ENCODE measurements around the gene KIF21B. TPM values are rescaled to one million over a fixed set of nuclear protein-coding genes. Genes with fewer than 3 reads are reported as not detected.
A peak's percentile ranks its signal among the peaks of the same experiment; 100 is the strongest.

Gene KIF21B
- total RNA-seq, 2 experiments from 2014 or later, result 45.5 to 46.3 TPM

- CTCF ChIA-PET, result interaction anchor here (1.2 to 9.3 kb wide), 4 partner anchors 14 to 68 kb away, joined by 5 to 161 read pairs (median 53); no protein-coding TSS in a partner anchor
- intact Hi-C loops (cut with micrococcal nuclease), result loop anchor here (10.0 kb wide), 1 partner anchor 235 kb away; no protein-coding TSS in a partner anchor
- no peak overlapping the region for H3K27ac Mint-ChIP-seq
- no peaks in the 10 kb centered on the region for H3K9me3 Mint-ChIP-seq
- no peaks in the 10 kb centered on the region for H3K27me3 Mint-ChIP-seq (ENCODE audit: low read depth)
- DNase-seq, result no peak
- H3K4me3 Mint-ChIP-seq, result no peak overlapping the region
- no peaks in the 10 kb centered on the region for H3K4me1 Mint-ChIP-seq (ENCODE audit: low read depth)
- no peaks in the 10 kb centered on the region for H3K36me3 Mint-ChIP-seq (ENCODE audit: low read depth)
Observed at GRCh38 chr1:201039876-201040275, 16.4 kb upstream of the KIF21B start.

GRCh38 chr1:201039418-201039817 is 15.9 kb upstream of the KIF21B start:
- CTCF ChIA-PET, result interaction anchor here (1.2 to 9.3 kb wide), 4 partner anchors 14 to 67 kb away, joined by 5 to 161 read pairs (median 53); no protein-coding TSS in a partner anchor
- DNase-seq, result no peak
- H3K9me3 Mint-ChIP-seq, result no peaks in the 10 kb centered on the region
- intact Hi-C loops (cut with micrococcal nuclease), result no loop called here
- no peaks in the 10 kb centered on the region for H3K36me3 Mint-ChIP-seq (ENCODE audit: low read depth)
- H3K27me3 Mint-ChIP-seq (ENCODE audit: low read depth), result no peaks in the 10 kb centered on the region
- no peaks in the 10 kb centered on the region for H3K4me1 Mint-ChIP-seq (ENCODE audit: low read depth)
- no peak overlapping the region for H3K4me3 Mint-ChIP-seq
- H3K27ac Mint-ChIP-seq, result no peak overlapping the region

GRCh38 chr1:201038186-201038876 is 14.8 kb upstream of the KIF21B start:
- Mint-ChIP-seq H3K27ac (no peak overlapping the region), H3K27me3 (ENCODE audit: low read depth) (no peaks in the 10 kb centered on the region), H3K4me3 (no peak overlapping the region), H3K36me3 (ENCODE audit: low read depth) (no peaks in the 10 kb centered on the region), H3K9me3 (no peaks in the 10 kb centered on the region), H3K4me1 (ENCODE audit: low read depth) (no peaks in the 10 kb centered on the region)
- DNase-seq, result no peak
- intact Hi-C loops (cut with micrococcal nuclease), result no loop called here
- CTCF ChIA-PET, result interaction anchor here (1.6 to 9.3 kb wide), 3 partner anchors 18 to 66 kb away, joined by 5 to 161 read pairs (median 98); no protein-coding TSS in a partner anchor

- DNase-seq, result no peak
- H3K27me3 Mint-ChIP-seq (ENCODE audit: low read depth), result no peaks in the 10 kb centered on the region
- H3K27ac Mint-ChIP-seq, result no peak overlapping the region
- H3K36me3 Mint-ChIP-seq (ENCODE audit: low read depth), result no peaks in the 10 kb centered on the region
- no peaks in the 10 kb centered on the region for H3K9me3 Mint-ChIP-seq
- H3K4me1 Mint-ChIP-seq (ENCODE audit: low read depth), result no peaks in the 10 kb centered on the region
- intact Hi-C loops (cut with micrococcal nuclease), result no loop called here
- CTCF ChIA-PET, result interaction anchor here (1.0 to 1.7 kb wide), 2 partner anchors 10 to 56 kb away, joined by 5 to 10 read pairs; no protein-coding TSS in a partner anchor
- no peak overlapping the region for H3K4me3 Mint-ChIP-seq
Observed at GRCh38 chr1:201036188-201036842, 12.8 kb upstream of the KIF21B start.

GRCh38 chr1:201034671-201035070 is 11.2 kb upstream of the KIF21B start:
- no peak overlapping the region for H3K4me3 Mint-ChIP-seq
- H3K27me3 Mint-ChIP-seq (ENCODE audit: low read depth), result no peaks in the 10 kb centered on the region
- intact Hi-C loops (cut with micrococcal nuclease), result no loop called here
- H3K9me3 Mint-ChIP-seq, result no peaks in the 10 kb centered on the region
- H3K36me3 Mint-ChIP-seq (ENCODE audit: low read depth), result no peaks in the 10 kb centered on the region
- H3K27ac Mint-ChIP-seq, result no peak overlapping the region
- CTCF ChIA-PET, result interaction anchor here (1.0 kb wide), 1 partner anchor 56 kb away, joined by 4 read pairs; no protein-coding TSS in a partner anchor
- DNase-seq, result no peak
- no peaks in the 10 kb centered on the region for H3K4me1 Mint-ChIP-seq (ENCODE audit: low read depth)

GRCh38 chr1:201032408-201032807 is 8.9 kb upstream of the KIF21B start:
- CTCF ChIA-PET, result no interaction called here

GRCh38 chr1:201028461-201028889 is 5.0 kb upstream of the KIF21B start:
- intact Hi-C loops (cut with micrococcal nuclease), result no loop called here
- CTCF ChIA-PET, result interaction anchor here (0.5 to 4.3 kb wide), 7 partner anchors 8 to 85 kb away, joined by 3 to 26 read pairs (median 4); no protein-coding TSS in a partner anchor

More at GRCh38 chr1:201032408-201032807, 8.9 kb upstream of the KIF21B start:
- H3K27ac Mint-ChIP-seq, result no peak overlapping the region
- H3K4me3 Mint-ChIP-seq, result no peak overlapping the region
- no peak for DNase-seq
- H3K9me3 Mint-ChIP-seq, result no peaks in the 10 kb centered on the region
- H3K27me3 Mint-ChIP-seq (ENCODE audit: low read depth), result no peaks in the 10 kb centered on the region
- intact Hi-C loops (cut with micrococcal nuclease), result no loop called here
- peaks cover 5% of the 10 kb centered on the region for H3K4me1 Mint-ChIP-seq (ENCODE audit: low read depth)
- no peaks in the 10 kb centered on the region for H3K36me3 Mint-ChIP-seq (ENCODE audit: low read depth)

GRCh38 chr1:201026836-201027235 is 3.3 kb upstream of the KIF21B start:
- Mint-ChIP-seq H3K4me1 (ENCODE audit: low read depth) (peaks cover 42% of the 10 kb centered on the region), H3K27me3 (ENCODE audit: low read depth) (no peaks in the 10 kb centered on the region), H3K4me3 (no peak overlapping the region), H3K36me3 (ENCODE audit: low read depth) (peaks cover 7% of the 10 kb centered on the region), H3K27ac (no peak overlapping the region), H3K9me3 (no peaks in the 10 kb centered on the region)
- CTCF ChIA-PET, result interaction anchor here (0.6 to 4.3 kb wide), 14 partner anchors 9 to 478 kb away, joined by 3 to 29 read pairs (median 8); no protein-coding TSS in a partner anchor
- no peak for DNase-seq
- intact Hi-C loops (cut with micrococcal nuclease), result no loop called here

More at GRCh38 chr1:201028461-201028889, 5.0 kb upstream of the KIF21B start:
- Mint-ChIP-seq H3K9me3 (no peaks in the 10 kb centered on the region), H3K4me3 (no peak overlapping the region), H3K36me3 (ENCODE audit: low read depth) (no peaks in the 10 kb centered on the region), H3K27ac (no peak overlapping the region), H3K4me1 (ENCODE audit: low read depth) (peaks cover 40% of the 10 kb centered on the region), H3K27me3 (ENCODE audit: low read depth) (no peaks in the 10 kb centered on the region)
- no peak for DNase-seq

- H3K9me3 Mint-ChIP-seq, result no peaks in the 10 kb centered on the region
- H3K4me1 Mint-ChIP-seq (ENCODE audit: low read depth), result peaks cover 47% of the 10 kb centered on the region
- intact Hi-C loops (cut with micrococcal nuclease), result no loop called here
- H3K36me3 Mint-ChIP-seq (ENCODE audit: low read depth), result peaks cover 7% of the 10 kb centered on the region
- no peak for DNase-seq
- CTCF ChIA-PET, result interaction anchor here (0.6 to 4.3 kb wide), 16 partner anchors 10 to 403 kb away, joined by 3 to 29 read pairs (median 8); no protein-coding TSS in a partner anchor
- no peak overlapping the region for H3K4me3 Mint-ChIP-seq
- no peak overlapping the region for H3K27ac Mint-ChIP-seq
- H3K27me3 Mint-ChIP-seq (ENCODE audit: low read depth), result no peaks in the 10 kb centered on the region
Observed at GRCh38 chr1:201026234-201026633, 2.7 kb upstream of the KIF21B start.

GRCh38 chr1:201025571-201026002 is 2.1 kb upstream of the KIF21B start:
- no peaks in the 10 kb centered on the region for H3K27me3 Mint-ChIP-seq (ENCODE audit: low read depth)
- CTCF ChIA-PET, result interaction anchor here (0.7 to 4.3 kb wide), 17 partner anchors 10 to 403 kb away, joined by 3 to 29 read pairs (median 7); no protein-coding TSS in a partner anchor
- H3K4me3 Mint-ChIP-seq, result no peak overlapping the region
- DNase-seq, result peak; percentile 54
- no peak overlapping the region for H3K27ac Mint-ChIP-seq
- H3K4me1 Mint-ChIP-seq (ENCODE audit: low read depth), result peaks cover 52% of the 10 kb centered on the region
- H3K9me3 Mint-ChIP-seq, result no peaks in the 10 kb centered on the region
- peaks cover 7% of the 10 kb centered on the region for H3K36me3 Mint-ChIP-seq (ENCODE audit: low read depth)
- intact Hi-C loops (cut with micrococcal nuclease), result loop anchor here (2.0 kb wide), 1 partner anchor 31 kb away; no protein-coding TSS in a partner anchor

- peaks cover 62% of the 10 kb centered on the region for H3K4me1 Mint-ChIP-seq (ENCODE audit: low read depth)
- CTCF ChIA-PET, result interaction anchor here (0.6 to 5.1 kb wide), 11 partner anchors 9 to 488 kb away, joined by 3 to 54 read pairs (median 8); no protein-coding TSS in a partner anchor
- DNase-seq, result no peak
- H3K9me3 Mint-ChIP-seq, result no peaks in the 10 kb centered on the region
- intact Hi-C loops (cut with micrococcal nuclease), result loop anchor here (1.0 to 5.0 kb wide), 4 partner anchors 32 to 872 kb away; partner anchors contain the start of gene CAMSAP2
- peaks cover 7% of the 10 kb centered on the region for H3K36me3 Mint-ChIP-seq (ENCODE audit: low read depth)
- H3K27ac Mint-ChIP-seq, result no peak overlapping the region
- H3K27me3 Mint-ChIP-seq (ENCODE audit: low read depth), result no peaks in the 10 kb centered on the region
- H3K4me3 Mint-ChIP-seq, result no peak overlapping the region
Observed at GRCh38 chr1:201024625-201024998, 1.1 kb upstream of the KIF21B start.

Data from activated naive CD4-positive, alpha-beta T cell treated with anti-CD3 and anti-CD28 coated beads for 36 hours (primary cell).